Tibial nerve (tissue), 4 donors: ENCODE results near the gene ZNF280B.

Source experiments
- CTCF ChIP-seq, 5 experiments: fragments of 200-600 bp in 3 of 5; fragments of 450-650 bp in 2 of 5; sonication (generic) in 3 of 5; IDR thresholded peaks; one replicate each; pipeline ENCODE4 v1.5.1; 2016 to 2019; ENCODE audit warnings: antibody characterized with exemption in 5 of 5, mild to moderate bottlenecking in 3 of 5, moderate library complexity in 2 of 5
- EP300 ChIP-seq, 2 donors: sonication (generic); formaldehyde crosslinking; IDR thresholded peaks; one replicate each; pipeline ENCODE4 v1.6.1; 2017; ENCODE audit warnings: antibody characterized with exemption in 2 of 2, mild to moderate bottlenecking in 1 of 2
- POLR2A ChIP-seq, 2 donors: fragments of 450-650 bp; IDR thresholded peaks; one replicate each; pipeline ENCODE4 v1.6.1; 2017; ENCODE audit warnings: antibody characterized with exemption in 2 of 2, mild to moderate bottlenecking in 2 of 2, moderate library complexity in 2 of 2

DNA sequence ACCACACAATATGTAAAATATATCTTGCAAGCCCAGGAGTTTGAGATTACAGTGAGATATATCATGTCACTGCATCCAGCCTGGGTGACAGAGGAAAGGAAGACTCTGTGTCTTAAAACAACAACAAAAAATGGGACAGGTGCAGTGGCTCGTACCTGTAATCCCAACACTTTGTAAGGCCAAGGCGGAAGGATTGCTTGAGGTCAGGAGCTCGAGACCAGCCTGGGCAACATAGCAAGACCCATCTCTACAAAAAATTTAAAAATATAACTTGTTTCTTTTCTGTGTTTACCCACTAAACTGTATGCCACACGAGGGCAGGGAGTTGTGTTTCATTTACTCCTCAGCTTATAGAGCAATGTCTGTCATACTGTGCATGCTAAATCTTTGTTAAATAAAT is 8.4 kb upstream of the ZNF280B start:
- TF ChIP-seq POLR2A (IDR thresholded peaks at IDR 0.05): no peak
- TF ChIP-seq CTCF (IDR thresholded peaks at IDR 0.05): no peak
- no peak for TF ChIP-seq EP300 (IDR thresholded peaks at IDR 0.05)
